Mucosa of descending colon (tissue), 3 donors: Measurements from ENCODE around the gene ADCK2. TPM values are rescaled to one million over a fixed set of nuclear protein-coding genes. Genes with fewer than 3 reads are reported as not detected.
"Not testable (repeated sequence)": the region's sequence is repeated elsewhere in the genome, so short reads cannot be mapped to it uniquely, and the experiment has no call there.

Experiments used
- ATAC-seq: fragments of 200-7000 bp; cut with Tn5 transposase; one replicate; pipeline ENCODE4 v1.9.1; 2020; ENCODE audit warnings: mild to moderate bottlenecking, moderate library complexity
- DNase-seq, 3 donors: peaks; one replicate each; pipeline ENCODE4 v3.0.0-alpha.2; 2020
- H3K36me3 ChIP-seq: fragments of 200-600 bp; one replicate; pipeline ENCODE4 v1.8.0; 2021; ENCODE audit warnings: low read depth, mild to moderate bottlenecking
- H3K4me1 ChIP-seq: fragments of 200-600 bp; one replicate; pipeline ENCODE4 v1.8.0; 2021; ENCODE audit warnings: low read depth, mild to moderate bottlenecking
- H3K4me3 ChIP-seq: fragments of 200-600 bp; one replicate; pipeline ENCODE4 v1.8.0; 2021; ENCODE audit warnings: mild to moderate bottlenecking
- H3K9me3 ChIP-seq: fragments of 200-600 bp; one replicate; pipeline ENCODE4 v1.8.0; 2021; ENCODE audit warnings: mild to moderate bottlenecking
- intact Hi-C, 2 donors: fragments of 100-400 bp; cut with DNase I in 1 of 2; cut with micrococcal nuclease in 1 of 2; formaldehyde crosslinking; loops; one replicate each; pipeline versions ENCODE4 v1.11.0 to v1.11.1; 2022; cut with DNase I, micrococcal nuclease
- long read RNA-seq, 2 donors: library from polyadenylated mRNA; unstranded; transcript quantifications; one replicate each; pipeline ENCODE4 v2.0.0, GENCODE V29; 2019 to 2021
- total RNA-seq, 3 donors: library from RNA; stranded (reverse); fragmentation: NEBNext Ultra II Directional in 2 of 3; extraction: Animal tissue kit (Norgen Biotek cat#: 25700) in 2 of 3; gene quantifications; one replicate each; pipeline versions ENCODE4 v1.2.1 to v1.2.4, GENCODE V29; 2021 to 2023
- TF ChIP-seq, protein P1 (sequence below): fragments of 200-600 bp; IDR thresholded peaks from one replicate; pipeline ENCODE4 v1.8.0; 2022; ENCODE audit warnings: antibody characterized with exemption, mild to moderate bottlenecking
- donor health status: DM: no; HTN: no; CAD: no; lungs with moderate emphysema.
- donor health status: DM: no; HTN: no; CAD: no.
- donor health status: DM: no; HTN: yes; CAD: no.

ADCK2 gene
- total RNA-seq: 10 to 100 TPM; 23.2 to 29.4 (median 27.6) TPM
- long read RNA-seq, donor 1, transcript ADCK2-201 (8 exons, 2,377 nt): major isoform, 64 of 73 reads
- long read RNA-seq, donor 1, partial matches to known transcripts: 1 of 73 reads
- long read RNA-seq, donor 1, other reads (novel, unspliced or antisense): 8 of 73 reads
- long read RNA-seq, donor 2, partial matches to known transcripts: 0 of 2 reads
- long read RNA-seq, donor 2, other reads (novel, unspliced or antisense): 1 of 2 reads

DNA sequence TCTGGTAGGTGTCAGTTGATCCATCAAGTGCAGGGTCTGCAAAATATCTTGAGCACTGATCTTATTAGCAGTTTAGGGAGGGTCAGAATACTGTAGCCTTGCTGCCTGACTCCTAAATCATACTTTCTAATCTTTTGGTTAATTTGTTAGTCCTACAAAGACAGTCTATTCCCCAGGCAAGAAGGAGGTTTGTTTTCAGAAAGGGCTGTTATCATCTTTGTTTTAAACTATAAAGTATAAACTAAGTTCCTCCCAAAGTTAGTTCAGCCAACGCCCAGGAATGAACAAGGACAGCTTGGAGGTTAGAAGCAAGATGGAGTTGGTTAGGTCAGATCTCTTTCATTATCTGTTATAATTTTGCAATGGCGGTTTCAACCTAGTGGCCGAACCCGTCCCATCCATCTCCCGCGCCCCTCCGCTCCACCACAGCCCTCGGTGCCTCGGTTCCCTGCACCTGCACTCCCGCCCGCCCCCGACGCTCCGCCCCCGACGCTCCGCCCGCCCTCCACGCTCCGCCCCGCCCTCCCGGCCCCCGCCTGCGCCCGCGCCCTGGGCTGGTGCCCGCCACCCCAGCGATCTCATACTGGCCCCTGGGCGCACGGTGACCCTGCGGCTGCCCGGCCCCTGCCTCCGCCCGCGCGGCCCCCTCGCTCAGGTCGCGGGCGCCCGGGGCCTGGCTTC lies at the start of gene ADCK2:
TSS of gene ADCK2 (plus strand) at position 564 of the 681 bp plus-strand sequence. CDS start 386 bp downstream, outside the sequence.
- Histone ChIP-seq H3K36me3 (no peaks in the 10 kb centered on the region), H3K4me1 (peaks cover 24% of the 10 kb centered on the region), H3K9me3 (no peaks in the 10 kb centered on the region), H3K4me3 (peak within 1 kb of the TSS; percentile 39)
- intact Hi-C loops: no loop called here
- TF ChIP-seq, protein P1, sequence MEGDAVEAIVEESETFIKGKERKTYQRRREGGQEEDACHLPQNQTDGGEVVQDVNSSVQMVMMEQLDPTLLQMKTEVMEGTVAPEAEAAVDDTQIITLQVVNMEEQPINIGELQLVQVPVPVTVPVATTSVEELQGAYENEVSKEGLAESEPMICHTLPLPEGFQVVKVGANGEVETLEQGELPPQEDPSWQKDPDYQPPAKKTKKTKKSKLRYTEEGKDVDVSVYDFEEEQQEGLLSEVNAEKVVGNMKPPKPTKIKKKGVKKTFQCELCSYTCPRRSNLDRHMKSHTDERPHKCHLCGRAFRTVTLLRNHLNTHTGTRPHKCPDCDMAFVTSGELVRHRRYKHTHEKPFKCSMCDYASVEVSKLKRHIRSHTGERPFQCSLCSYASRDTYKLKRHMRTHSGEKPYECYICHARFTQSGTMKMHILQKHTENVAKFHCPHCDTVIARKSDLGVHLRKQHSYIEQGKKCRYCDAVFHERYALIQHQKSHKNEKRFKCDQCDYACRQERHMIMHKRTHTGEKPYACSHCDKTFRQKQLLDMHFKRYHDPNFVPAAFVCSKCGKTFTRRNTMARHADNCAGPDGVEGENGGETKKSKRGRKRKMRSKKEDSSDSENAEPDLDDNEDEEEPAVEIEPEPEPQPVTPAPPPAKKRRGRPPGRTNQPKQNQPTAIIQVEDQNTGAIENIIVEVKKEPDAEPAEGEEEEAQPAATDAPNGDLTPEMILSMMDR: no peak
- ATAC-seq (peak; percentile 80), DNase-seq (peak; percentile 81 to 87 (median 81))

DNA sequence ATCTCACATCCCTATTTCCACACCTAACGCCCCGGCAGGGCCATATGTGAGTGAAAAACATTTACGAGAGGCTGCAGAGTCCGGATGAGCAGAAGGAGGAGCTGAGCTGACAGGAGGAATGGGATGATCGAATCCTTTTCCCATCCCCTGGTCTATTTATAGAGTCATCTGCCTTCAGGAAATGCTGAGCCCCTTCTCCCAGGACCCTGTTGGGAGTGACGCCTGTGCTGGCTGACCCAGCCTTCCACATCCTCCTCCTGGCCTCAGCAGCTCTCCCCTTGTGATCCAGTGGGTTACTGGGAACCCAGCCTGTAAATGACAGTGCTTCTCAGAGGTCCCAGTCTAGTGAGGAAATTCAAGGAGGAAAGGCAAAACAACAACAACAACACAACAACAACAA lies 48.8 kb upstream of the ADCK2 start:
- TF ChIP-seq, protein P1: no peak
- no peak for ATAC-seq
- H3K4me1 ChIP-seq: no peaks in the 10 kb centered on the region
- H3K36me3 ChIP-seq: no peaks in the 10 kb centered on the region
- H3K9me3 ChIP-seq: no peaks in the 10 kb centered on the region
- intact Hi-C loops: no loop called here
- no peak for DNase-seq
- H3K4me3 ChIP-seq: no peak overlapping the region

DNA sequence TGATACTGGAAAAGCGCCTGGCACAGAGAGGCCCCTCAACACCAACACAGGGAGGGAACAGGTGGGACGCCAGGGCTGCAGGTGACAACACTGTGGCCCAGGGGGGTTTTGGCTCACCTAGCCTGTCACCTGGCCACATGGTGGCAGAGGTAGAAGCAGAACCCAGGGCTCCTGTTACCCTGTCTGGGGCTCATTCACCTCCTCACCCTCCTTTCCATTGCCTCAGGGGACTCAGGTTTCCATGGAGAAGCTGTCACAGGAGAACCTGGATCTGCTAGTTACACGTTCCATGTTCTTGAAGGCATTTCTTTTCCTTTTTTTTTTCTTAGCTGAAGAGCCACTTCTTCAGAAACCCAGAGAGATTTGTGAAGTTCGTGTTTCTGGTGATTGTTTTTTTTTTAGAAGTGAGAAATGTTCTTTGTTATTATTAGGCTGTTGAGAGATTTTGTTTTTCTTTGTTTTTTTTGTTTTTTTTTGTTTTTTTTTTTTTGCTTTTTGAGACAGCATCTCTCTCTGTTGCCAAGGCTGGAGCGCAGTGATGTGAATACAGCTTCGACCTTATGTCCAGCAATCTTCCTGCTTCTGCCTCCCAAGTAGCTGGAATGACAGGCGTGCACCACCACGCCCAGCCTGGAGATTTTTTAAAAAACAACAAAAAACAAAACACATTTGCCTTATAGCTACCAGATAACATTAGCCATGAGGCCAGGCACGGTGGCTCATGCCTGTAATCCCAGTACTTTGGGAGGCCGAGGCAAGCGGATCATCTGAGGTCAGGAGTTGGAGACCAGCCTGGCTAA lies 48.2 kb upstream of the ADCK2 start:
- no peaks in the 10 kb centered on the region for H3K4me1 ChIP-seq
- no peak for ATAC-seq
- no peaks in the 10 kb centered on the region for H3K9me3 ChIP-seq
- no peaks in the 10 kb centered on the region for H3K36me3 ChIP-seq
- H3K4me3 ChIP-seq: no peak overlapping the region
- intact Hi-C loops: no loop called here
- TF ChIP-seq, protein P1: no peak
- DNase-seq: no peak

DNA sequence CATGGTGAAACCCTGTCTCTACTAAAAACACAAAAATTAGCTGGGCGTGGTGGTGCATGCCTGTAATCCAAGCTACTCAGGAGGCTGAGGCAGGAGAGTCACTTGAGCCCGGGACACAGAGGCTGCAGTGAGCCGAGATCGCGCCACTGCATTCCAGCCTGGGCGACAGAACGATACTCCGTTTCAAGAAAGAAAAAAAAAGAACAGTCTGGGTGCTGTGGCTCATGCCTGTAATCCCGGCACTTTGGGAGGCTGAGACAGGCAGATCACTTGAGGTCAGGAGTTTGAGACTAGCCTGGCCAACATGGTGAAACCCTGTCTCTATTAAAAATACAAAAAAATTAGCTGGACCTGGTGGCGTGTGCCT lies 47.6 kb upstream of the ADCK2 start:
- H3K4me1 ChIP-seq, ATAC-seq, H3K4me3 ChIP-seq, intact Hi-C loops, H3K36me3 ChIP-seq, DNase-seq, H3K9me3 ChIP-seq: not testable (repeated sequence)

GRCh38 chr7:140625908-140626868 lies 46.6 kb upstream of the ADCK2 start:
- Histone ChIP-seq H3K36me3 (no peaks in the 10 kb centered on the region), H3K4me3 (no peak overlapping the region), H3K9me3 (no peaks in the 10 kb centered on the region), H3K4me1 (peaks cover 3% of the 10 kb centered on the region)
- DNase-seq (peak; percentile 68 to 70 (median 69)), ATAC-seq (peak; percentile 65)
- intact Hi-C loops: no loop called here
- TF ChIP-seq, protein P1: no peak
